Adrenal gland (tissue), 12 donors: ENCODE data around the gene NOX5. TPM values are rescaled to one million over a fixed set of nuclear protein-coding genes. Genes with fewer than 3 reads are reported as not detected.
A peak's percentile ranks its signal among the peaks of the same experiment; 100 is the strongest.

ENCODE experiments used
- DNase-seq, 7 donors: peaks; one replicate each; pipeline ENCODE4 v3.0.0-alpha.2; 2019 to 2020
- H3K27ac ChIP-seq, 5 donors: fragments of 200-600 bp; sonication (generic) in 4 of 5; 1 replicate in 3 of 5; 2 replicates in 2 of 5; pipeline versions ENCODE4 v1.5.1 to v1.8.0; 2016 to 2020; ENCODE audit warnings: mild to moderate bottlenecking in 1 of 5
- H3K27me3 ChIP-seq: fragments of 200-600 bp; 2 replicates; pipeline ENCODE4 v1.8.0; 2021
- H3K36me3 ChIP-seq, 2 donors: fragments of 200-600 bp; replicated peaks in 1 of 2; 1 replicate in 1 of 2; 2 replicates in 1 of 2; pipeline versions ENCODE4 v1.5.1 to v1.8.0; 2018 to 2022
- H3K4me1 ChIP-seq, 2 donors: fragments of 200-600 bp; replicated peaks in 1 of 2; 1 replicate in 1 of 2; 2 replicates in 1 of 2; pipeline versions ENCODE4 v1.5.1 to v1.8.0; 2018 to 2021
- H3K4me3 ChIP-seq, 4 donors: fragments of 200-600 bp; sonication (generic) in 3 of 4; one replicate each; pipeline ENCODE4 v1.5.1; 2016 to 2018
- H3K9me3 ChIP-seq, 3 donors: fragments of 200-600 bp; sonication (generic) in 1 of 3; replicated peaks in 1 of 3; 1 replicate in 2 of 3; 2 replicates in 1 of 3; pipeline versions ENCODE4 v1.5.1 to v1.8.0; 2016 to 2021
- POLR2A ChIP-seq, 2 donors: fragments of 450-650 bp; IDR thresholded peaks; one replicate each; pipeline ENCODE4 v1.6.1; 2017; ENCODE audit warnings: antibody characterized with exemption in 2 of 2, mild to moderate bottlenecking in 2 of 2, moderate library complexity in 1 of 2
- WGBS, 4 donors: extraction: QIAGEN DNeasy Blood & Tissue Kit in 2 of 4; methylation state at CpG; one replicate each; pipeline versions ENCODE4 v1.1.5 to v1.1.7; 2013 to 2017; 5-methylcytosine and 5-hydroxymethylcytosine counted together
- intact Hi-C, 2 donors: fragments of 100-400 bp; cut with DNase I; formaldehyde crosslinking; loops; one replicate each; pipeline versions ENCODE4 v1.14.1 to v1.15.0; 2022 to 2023
- polyA plus RNA-seq, 3 donors: library from polyadenylated mRNA; stranded (reverse); fragments of 200-250 nt in 2 of 3; fragments of 350-450 nt in 1 of 3; fragmentation: Illumina TruSeq in 1 of 3; extraction: RNeasy Lipid Tissue Mini Kit (QIAGEN cat#74804) in 1 of 3; gene quantifications; one replicate each; pipeline ENCODE4 v1.2.3, GENCODE V29; 2013 to 2014
- total RNA-seq, 9 donors: library from RNA; depleted of rRNA in 4 of 9; stranded (reverse); fragments of >200 nt in 4 of 9; fragments of 120-200 nt in 1 of 9; fragmentation: NEBNext Ultra II Directional in 1 of 9; extraction: Animal tissue kit (Norgen Biotek cat#: 25700) in 1 of 9; gene quantifications; one replicate each; pipeline versions ENCODE4 v1.1.0 to v1.2.4, GENCODE V29; 2013 to 2023
- TF ChIP-seq, protein P1 (sequence below), 6 experiments: fragments of 450-650 bp in 4 of 6; fragments of 200-600 bp in 2 of 6; sonication (generic) in 1 of 6; IDR thresholded peaks; 1 replicate in 5 of 6; 2 replicates in 1 of 6; pipeline versions ENCODE4 v1.5.1 to v1.8.0; 2016 to 2021; ENCODE audit warnings: antibody characterized with exemption in 6 of 6, mild to moderate bottlenecking in 2 of 6, moderate library complexity in 1 of 6
- donor health status: healthy with polysubstance abuse.
- donor health status: Bipolar disorder and iron deficiency.
- donor health status: DM: yes; HTN: yes; CAD: no.
- donor health status: DM: no; HTN: no; CAD: no.
- donor health status: DM: no; HTN: no; CAD: no.
- donor health status: DM: yes; HTN: yes; CAD: no.

NOX5 gene
- total and polyA plus RNA-seq, 12 donors, result 0.06 to 1.4 (median 0.63) TPM

DNA sequence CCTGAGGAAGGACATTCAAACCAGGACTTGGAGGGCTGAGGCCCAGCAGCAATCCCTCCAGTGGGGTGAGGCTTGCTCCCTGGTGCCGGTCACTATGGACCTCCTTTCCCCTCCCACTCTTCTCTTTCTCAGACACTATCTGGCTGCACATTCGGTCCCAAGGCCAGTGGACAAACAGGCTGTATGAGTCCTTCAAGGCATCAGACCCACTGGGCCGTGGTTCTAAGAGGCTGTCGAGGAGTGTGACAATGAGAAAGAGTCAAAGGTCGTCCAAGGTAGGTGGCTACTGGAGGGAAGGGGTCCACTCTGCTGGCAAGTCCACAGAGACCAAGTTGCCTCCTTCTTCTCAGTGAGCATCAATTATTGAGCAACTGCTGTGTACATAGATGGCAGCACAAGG lies 28.0 kb downstream of the NOX5 start:
- TF ChIP-seq, protein P1, sequence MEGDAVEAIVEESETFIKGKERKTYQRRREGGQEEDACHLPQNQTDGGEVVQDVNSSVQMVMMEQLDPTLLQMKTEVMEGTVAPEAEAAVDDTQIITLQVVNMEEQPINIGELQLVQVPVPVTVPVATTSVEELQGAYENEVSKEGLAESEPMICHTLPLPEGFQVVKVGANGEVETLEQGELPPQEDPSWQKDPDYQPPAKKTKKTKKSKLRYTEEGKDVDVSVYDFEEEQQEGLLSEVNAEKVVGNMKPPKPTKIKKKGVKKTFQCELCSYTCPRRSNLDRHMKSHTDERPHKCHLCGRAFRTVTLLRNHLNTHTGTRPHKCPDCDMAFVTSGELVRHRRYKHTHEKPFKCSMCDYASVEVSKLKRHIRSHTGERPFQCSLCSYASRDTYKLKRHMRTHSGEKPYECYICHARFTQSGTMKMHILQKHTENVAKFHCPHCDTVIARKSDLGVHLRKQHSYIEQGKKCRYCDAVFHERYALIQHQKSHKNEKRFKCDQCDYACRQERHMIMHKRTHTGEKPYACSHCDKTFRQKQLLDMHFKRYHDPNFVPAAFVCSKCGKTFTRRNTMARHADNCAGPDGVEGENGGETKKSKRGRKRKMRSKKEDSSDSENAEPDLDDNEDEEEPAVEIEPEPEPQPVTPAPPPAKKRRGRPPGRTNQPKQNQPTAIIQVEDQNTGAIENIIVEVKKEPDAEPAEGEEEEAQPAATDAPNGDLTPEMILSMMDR (IDR thresholded peaks at IDR 0.05), result no peak
- no peak for TF ChIP-seq POLR2A (IDR thresholded peaks at IDR 0.05)
- Histone ChIP-seq H3K27me3 (no peaks in the 10 kb centered on the region), H3K36me3 (no peaks in the 10 kb centered on the region), H3K9me3 (no peaks in the 10 kb centered on the region), H3K4me1 (no peaks in the 10 kb centered on the region), H3K27ac (no peak overlapping the region), H3K4me3 (no peak overlapping the region)
- 78 to 88% (median 82%) methylated on average over 5 of the region's 5 CpGs for WGBS, 4 donors
- intact Hi-C loops, result no loop called here
- peak in 1 of 7 donors; percentile 1 for DNase-seq

DNA sequence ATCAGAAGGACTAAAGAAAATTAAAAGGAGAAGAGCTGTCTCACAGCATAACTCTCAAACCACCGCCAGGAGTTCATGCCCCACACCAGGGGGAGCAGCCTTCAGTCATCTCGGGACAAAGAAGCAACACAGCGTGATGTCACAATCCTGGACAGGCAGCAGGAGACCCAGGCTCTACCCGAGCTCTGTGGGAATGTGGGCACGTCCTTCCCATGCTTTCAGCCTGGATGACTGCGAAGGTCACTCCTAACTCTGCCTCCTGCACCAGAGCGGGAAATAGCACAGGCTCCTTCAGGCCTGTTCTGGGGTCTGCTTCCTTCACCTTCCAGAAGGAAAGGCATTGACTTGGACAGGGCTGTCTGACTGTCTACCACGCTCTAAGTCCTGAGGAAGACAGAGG lies 31.3 kb downstream of the NOX5 start:
- Histone ChIP-seq H3K9me3 (no peaks in the 10 kb centered on the region), H3K27me3 (no peaks in the 10 kb centered on the region), H3K4me1 (no peaks in the 10 kb centered on the region), H3K27ac (no peak overlapping the region), H3K4me3 (no peak overlapping the region), H3K36me3 (no peaks in the 10 kb centered on the region)
- TF ChIP-seq, protein P1 (IDR thresholded peaks at IDR 0.05), result no peak
- no peak for TF ChIP-seq POLR2A (IDR thresholded peaks at IDR 0.05)
- no peak for DNase-seq
- 65 to 69% (median 67%) methylated on average over 5 to 8 of the region's 8 CpGs for WGBS, 4 donors
- intact Hi-C loops, result no loop called here

DNA sequence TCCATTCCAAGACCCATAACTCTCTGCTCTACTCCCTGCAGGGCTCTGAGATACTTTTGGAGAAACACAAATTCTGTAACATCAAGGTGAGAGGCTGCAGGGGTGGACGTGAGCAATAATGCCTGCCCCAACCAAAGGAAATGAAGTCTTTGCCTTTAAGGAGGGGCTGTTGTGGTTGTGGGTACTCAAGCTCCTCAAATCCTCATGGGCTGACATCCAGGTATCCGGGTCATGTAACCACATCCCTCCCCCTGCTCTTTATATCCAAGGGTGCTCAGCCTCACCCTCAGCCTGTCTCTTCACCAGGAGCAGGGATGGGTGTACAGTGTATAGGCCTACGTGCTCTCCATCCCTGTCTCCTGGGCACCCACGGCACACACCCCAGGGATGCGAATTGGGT lies 32.3 kb downstream of the NOX5 start:
- no peak overlapping the region for H3K4me3 ChIP-seq
- intact Hi-C loops, result no loop called here
- DNase-seq, result no peak
- no peak overlapping the region for H3K27ac ChIP-seq
- H3K4me1 ChIP-seq, result no peaks in the 10 kb centered on the region
- H3K36me3 ChIP-seq, result no peaks in the 10 kb centered on the region
- no peak for TF ChIP-seq POLR2A (IDR thresholded peaks at IDR 0.05)
- TF ChIP-seq, protein P1 (IDR thresholded peaks at IDR 0.05), result no peak
- no peaks in the 10 kb centered on the region for H3K27me3 ChIP-seq
- WGBS, 4 donors, result 80 to 87% (median 84%) methylated on average over 3 to 5 of the region's 5 CpGs
- H3K9me3 ChIP-seq, result no peaks in the 10 kb centered on the region

DNA sequence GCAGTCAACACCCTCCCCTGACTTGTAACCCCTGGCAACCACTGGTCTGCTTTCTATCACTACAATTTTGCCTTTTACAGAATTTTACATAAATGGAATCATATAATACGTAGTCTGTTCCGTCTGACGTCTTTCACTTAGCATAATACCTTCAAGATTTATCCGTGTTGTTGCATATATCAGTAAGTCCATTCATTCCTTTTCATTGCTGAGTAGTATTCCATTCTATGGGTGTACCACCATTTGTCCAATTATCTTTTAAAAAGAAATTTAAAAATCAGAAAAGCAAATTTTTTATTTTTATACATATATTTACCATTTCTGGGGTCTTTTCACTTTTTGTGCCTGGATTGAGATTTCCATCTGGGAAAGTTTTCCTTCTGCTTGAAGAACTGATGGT lies 35.5 kb downstream of the NOX5 start:
- no peak for DNase-seq
- no peaks in the 10 kb centered on the region for H3K36me3 ChIP-seq

More for the DNA sequence above, 35.5 kb downstream of the NOX5 start:
- H3K4me3 ChIP-seq, result no peak overlapping the region
- intact Hi-C loops, result loop anchor here in 1 of 2 donors (10.0 kb wide), 1 partner anchor 215 kb away; no protein-coding TSS in a partner anchor
- no peaks in the 10 kb centered on the region for H3K9me3 ChIP-seq
- whole genome bisulfite sequencing, 4 donors, result 88 to 98% (median 90%) methylated on average over 4 of the region's 4 CpGs
- H3K27me3 ChIP-seq, result no peaks in the 10 kb centered on the region
- H3K4me1 ChIP-seq, result no peaks in the 10 kb centered on the region
- no peak for TF ChIP-seq POLR2A (IDR thresholded peaks at IDR 0.05)
- TF ChIP-seq, protein P1 (IDR thresholded peaks at IDR 0.05), result no peak
- no peak overlapping the region for H3K27ac ChIP-seq
